GM21825 (cell line): ENCODE data around the gene RELN.
"Not testable (repeated sequence)": the region's sequence is repeated elsewhere in the genome, so short reads cannot be mapped to it uniquely, and the experiment has no call there.

Experiments used
- ATAC-seq: cut with Tn5 transposase; IDR thresholded peaks from one replicate; pipeline ENCODE4 v1.9.1; 2021; ENCODE audit warnings: mild to moderate bottlenecking, moderate library complexity; ENCODE audit not compliant: unreplicated experiment

The RELN gene

GRCh38 chr7:103532955-103533354, 456.5 kb downstream of the RELN start:
- no peak for ATAC-seq

DNA sequence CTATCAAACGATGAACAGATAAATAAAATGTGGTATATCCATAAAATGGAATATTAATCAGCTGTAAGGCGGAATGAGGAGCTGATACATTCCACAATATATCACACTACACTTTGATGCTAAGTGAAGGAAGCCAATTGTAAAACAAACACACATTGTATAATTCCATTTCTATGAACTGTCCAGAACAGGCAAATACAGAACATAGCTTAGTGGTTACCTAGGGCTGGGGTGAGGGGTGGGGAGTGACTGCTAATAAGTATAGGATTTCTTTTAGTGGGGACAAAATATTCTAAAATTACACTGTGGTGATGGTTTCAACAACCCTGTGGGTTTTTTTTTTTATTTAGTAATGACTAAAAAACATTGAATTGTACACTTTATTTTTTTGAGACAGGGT, 461.3 kb downstream of the RELN start:
- no peak for ATAC-seq

DNA sequence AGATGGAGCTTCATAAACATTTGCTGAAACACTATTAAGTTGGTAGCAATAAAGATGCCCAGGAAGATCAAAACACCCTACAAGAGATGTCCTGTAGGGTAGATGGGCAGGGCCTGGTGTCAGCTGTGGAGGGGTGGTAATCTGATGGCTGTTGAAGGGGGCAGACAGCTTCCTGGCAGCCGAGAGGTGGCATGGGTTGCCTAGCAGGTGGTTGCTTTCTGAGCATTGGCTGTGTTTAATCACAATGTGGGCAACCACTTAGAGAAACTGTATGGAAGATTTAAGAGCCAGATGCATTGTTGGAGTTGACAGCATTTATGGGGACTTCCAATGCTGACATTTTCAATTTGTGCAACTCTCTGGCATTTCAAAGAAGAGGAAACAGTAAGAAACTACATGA, 463.5 kb downstream of the RELN start:
- ATAC-seq = no peak

- no peak for ATAC-seq
These were observed 465.2 kb downstream of the RELN start for GRCh38 chr7:103524042-103524907.

DNA sequence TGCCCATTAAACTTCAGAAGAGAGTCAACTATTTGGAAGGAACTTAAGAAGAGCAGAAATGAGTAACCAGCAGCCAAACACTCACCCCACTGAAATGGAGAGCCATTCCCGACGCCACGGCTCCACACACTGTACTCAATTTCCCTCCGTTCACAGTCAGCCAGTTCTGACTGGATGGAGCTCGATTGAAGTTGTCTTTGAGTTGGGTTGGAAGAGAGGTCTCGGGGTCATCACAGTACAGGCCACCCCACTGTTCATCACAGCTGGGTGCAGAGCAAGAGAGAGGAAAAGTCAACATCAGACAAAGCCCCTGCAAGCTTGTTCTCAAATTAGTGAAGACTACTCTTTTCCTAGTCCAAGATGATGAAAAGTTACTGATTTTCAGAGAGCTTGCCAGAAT, 467.5 kb downstream of the RELN start:
- no peak for ATAC-seq

DNA sequence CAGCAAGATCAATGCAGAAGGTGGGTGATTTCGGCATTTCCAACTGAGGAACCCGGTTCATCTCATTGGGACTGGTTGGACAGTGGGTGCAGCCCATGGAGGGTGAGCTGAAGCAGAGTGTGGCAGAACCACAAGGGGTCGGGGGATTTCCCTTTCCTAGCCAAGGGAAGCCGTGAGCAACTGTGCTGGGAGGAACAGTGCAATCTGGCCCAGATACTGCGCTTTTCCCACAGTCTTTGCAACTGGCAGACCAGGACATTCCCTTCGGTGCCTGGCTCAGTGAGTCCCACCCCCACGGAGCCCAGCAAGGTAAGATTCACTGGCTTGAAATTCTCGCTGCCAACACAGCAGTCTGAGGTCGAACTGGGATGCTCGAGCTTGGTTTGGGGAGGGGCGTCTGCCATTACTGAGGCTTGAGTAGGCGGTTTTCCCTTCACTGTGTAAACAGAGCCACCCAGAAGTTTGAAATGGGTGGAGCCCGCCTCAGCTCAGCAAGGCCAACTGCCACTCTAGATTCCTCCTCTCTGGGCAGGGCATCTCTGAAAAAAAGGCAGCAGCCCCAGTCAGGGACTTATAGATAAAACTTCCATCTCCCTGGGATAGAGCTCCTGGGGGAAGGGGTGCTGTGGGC, 484.8 kb downstream of the RELN start:
- no peak for ATAC-seq

DNA sequence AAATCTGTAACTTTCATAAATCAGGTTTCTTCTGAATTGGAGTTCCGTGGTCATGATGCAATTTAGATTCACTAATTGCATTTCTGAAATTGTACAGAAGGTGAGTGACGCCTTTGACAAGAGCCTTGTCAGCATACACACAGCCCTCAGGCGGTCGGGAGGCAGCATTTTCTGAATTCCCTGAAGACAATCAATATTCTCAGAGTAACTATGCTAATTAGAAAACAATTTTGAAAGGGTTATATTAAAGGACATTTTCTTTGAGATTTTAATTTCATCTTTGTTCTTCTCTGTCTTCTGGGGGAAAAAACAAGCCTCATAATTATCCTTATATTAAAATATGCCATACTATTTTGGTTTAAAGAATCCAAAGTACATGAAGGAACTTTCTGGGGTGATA, 488.3 kb downstream of the RELN start:
- ATAC-seq = no peak

GRCh38 chr7:103499976-103500375, 489.5 kb downstream of the RELN start:
- ATAC-seq = no peak

DNA sequence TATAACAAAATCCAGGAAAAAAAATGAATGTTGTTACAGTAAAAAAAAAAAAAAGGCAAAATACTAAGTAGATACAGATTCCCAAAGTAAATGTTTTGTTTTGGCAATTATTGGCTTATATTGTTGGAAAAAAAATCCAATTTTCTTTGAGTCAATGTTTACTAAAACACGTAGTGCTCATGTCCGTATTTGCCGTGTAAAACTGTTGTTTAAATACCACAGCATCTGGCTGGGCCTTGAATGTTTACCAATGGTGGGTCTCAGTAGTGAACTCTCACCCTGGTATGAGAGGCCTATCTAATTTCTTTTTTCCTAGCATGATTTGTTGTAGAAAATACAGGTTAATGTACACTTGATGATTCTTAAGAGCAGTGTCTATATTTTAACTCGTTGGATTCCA, 502.0 kb downstream of the RELN start:
- no peak for ATAC-seq

DNA sequence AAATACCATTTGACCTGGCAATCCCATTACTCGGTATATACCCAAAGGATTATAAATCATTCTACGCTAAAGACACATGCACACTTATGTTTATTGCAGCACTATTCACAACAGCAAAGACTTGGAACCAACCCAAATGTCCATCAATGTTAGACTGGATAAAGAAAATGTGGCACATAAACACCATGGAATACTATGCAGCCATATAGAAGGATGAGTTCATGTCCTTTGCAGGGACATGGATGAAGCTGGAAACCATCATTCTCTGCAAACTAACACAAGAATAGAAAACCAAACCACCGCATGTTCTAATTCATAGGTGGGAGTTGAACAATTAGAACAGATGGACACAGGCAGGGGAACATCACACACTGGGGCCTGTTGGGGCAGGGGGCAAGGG, 502.6 kb downstream of the RELN start:
- not testable (repeated sequence) for ATAC-seq

GRCh38 chr7:103480771-103481170, 508.7 kb downstream of the RELN start:
- no peak for ATAC-seq

DNA sequence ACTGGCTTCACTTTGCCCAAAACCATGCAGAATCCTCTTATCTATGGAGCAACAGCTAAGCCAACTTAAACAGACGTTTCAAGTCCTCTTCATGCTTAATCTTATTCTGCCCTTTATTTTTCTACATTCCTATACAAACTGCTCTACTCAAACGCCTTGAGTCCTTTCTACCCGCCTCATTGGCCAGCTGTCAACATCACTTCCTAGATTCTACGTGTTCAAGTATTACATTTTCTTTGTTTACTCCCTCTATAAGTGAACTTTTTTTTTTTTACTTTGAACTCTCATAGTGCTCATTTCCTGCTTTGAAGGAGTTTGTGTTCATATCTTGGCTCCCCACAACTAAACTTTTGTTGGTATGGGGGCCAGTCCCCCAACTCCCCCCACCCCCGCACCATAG, 514.5 kb downstream of the RELN start:
- ATAC-seq = no peak

DNA sequence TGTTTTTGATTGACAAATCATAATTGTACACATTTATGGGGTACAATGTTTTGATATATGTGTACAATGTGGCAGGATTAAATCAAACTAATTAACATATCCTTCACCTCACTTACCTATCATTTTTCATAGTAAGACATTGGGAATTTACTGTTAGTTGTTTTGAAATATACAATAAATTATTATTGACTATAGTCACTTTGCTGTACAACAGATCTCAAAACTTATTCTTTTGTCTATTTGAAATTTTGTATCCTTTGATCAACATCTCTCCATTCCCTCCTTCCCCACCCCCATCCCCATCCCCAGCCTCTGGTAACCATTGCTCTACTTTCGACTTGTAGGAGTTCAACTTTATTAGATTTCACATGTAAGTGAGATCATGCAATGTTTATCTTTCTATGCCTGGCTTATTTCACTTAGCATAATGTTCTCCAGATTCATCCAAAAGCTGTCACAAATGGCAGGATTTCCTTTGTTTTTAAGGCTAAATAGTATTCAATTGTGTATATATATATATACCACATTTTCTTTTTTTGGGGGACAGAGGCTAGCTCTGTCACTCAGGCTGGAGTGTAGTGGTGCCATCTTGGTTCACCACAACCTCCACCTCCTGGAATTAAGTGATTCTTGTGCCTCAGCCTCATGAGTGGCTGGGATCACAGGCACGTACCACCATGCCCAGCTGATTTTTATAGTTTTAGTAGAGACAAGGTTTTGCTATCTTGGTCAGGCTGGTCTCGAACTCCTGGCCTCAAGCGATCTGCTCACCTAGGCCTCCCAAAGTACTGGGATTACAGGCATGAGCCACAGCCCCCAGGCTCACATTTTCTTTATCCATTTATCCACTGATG, 520.1 kb downstream of the RELN start:
- ATAC-seq = no peak

GRCh38 chr7:103466814-103467213, 522.6 kb downstream of the RELN start:
- ATAC-seq = no peak

- no peak for ATAC-seq
These were observed 527.1 kb downstream of the RELN start for GRCh38 chr7:103462358-103462757.

GRCh38 chr7:103447073-103447960, 542.1 kb downstream of the RELN start:
- no peak for ATAC-seq

- ATAC-seq = peak; percentile 78
These were observed 543.4 kb downstream of the RELN start, which contains the start of gene SLC26A5 for GRCh38 chr7:103446049-103446520. TSS of gene SLC26A5 (minus strand) at chr7:103446207. CDS start at chr7:103421514, 24,693 bp downstream.

DNA sequence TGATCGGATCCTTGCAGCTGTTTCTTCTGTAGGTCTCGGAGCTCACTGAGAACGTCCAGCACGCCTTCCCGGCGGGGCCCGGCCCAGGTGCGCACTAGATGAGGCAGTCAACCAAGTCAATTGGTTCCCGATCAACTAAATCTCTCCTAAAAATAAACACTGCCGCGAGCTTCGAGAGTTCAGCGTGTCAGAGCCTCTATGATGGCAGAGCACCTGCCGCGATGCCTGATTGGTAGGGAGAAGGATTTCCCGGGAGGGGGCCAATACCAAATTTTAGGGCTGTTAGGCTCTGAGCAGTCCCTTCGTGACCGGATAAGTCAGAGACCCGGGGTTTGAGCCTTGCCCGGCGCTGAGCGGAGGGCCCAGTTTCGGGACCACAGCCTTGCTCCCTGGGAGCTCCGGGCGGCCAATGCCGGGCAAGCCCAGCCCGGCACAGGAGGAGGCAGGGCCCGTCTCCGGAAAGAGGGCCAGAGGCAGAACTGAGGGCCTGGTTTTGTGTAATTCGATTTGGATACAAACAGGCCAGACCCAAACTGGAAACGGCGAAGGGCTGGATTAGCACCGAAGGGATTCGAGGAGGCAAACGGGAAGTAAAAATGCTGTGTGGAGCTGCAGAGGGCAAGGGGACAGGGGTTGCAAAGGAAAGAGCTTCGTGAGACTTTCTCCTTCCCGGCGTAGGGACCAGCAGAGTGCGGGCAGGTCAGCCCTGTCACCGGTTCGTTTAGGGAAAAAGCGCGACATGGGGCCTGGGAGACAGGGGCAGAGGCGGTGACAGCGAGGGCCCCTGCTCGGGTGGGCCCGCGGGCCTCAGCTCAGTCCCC, 544.0 kb downstream of the RELN start:
- ATAC-seq = no peak

DNA sequence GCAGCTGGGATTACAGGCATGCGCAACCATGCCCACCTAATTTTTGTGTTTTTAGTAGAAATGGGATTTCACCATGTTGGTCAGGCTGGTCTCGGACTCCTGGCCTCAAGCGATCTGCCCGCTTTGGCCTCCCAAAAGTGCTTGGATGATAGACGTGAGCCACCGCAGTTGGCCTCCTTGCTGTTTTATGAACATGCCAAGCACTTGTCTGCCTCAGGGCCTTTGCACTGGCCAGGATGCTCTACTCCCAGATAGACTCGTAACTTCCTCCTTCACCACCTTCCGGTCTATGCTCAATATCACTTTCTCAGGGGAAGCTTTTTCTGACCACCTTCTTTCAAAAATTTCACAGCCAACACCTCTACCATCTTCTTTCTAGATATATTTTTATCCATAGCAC, 549.8 kb downstream of the RELN start:
- ATAC-seq = no peak
